ENCODE measurements around the gene EXOC3.

Gene EXOC3

GRCh38 chr5:426392-426976, 16.5 kb upstream of the EXOC3 start:
- DNase-seq (ENCODE audit: low read depth): no peak

- no peak for DNase-seq (ENCODE audit: low read depth)
Measured at GRCh38 chr5:427415-428087, 15.4 kb upstream of the EXOC3 start.

GRCh38 chr5:428219-428618, 14.8 kb upstream of the EXOC3 start:
- DNase-seq (ENCODE audit: low read depth): no peak

- no peak for DNase-seq (ENCODE audit: low read depth)
Measured at GRCh38 chr5:428754-429452, 14.1 kb upstream of the EXOC3 start.

- DNase-seq (ENCODE audit: low read depth): peak; percentile 77
Measured at GRCh38 chr5:429453-430188, 13.4 kb upstream of the EXOC3 start.

- no peak for DNase-seq (ENCODE audit: low read depth)
Measured at GRCh38 chr5:430214-430925, 12.6 kb upstream of the EXOC3 start.

- DNase-seq (ENCODE audit: low read depth): peak; percentile 38
Measured at GRCh38 chr5:431001-431710, 11.8 kb upstream of the EXOC3 start.

- DNase-seq (ENCODE audit: low read depth): no peak
Measured at GRCh38 chr5:431711-432050, 11.3 kb upstream of the EXOC3 start.

GRCh38 chr5:432201-432927, 10.6 kb upstream of the EXOC3 start:
- no peak for DNase-seq (ENCODE audit: low read depth)

- DNase-seq (ENCODE audit: low read depth): no peak
Measured at GRCh38 chr5:432928-433791, 9.8 kb upstream of the EXOC3 start.

- no peak for DNase-seq (ENCODE audit: low read depth)
Measured at GRCh38 chr5:433836-434235, 9.1 kb upstream of the EXOC3 start.

- no peak for DNase-seq (ENCODE audit: low read depth)
Measured at GRCh38 chr5:434443-435146, 8.4 kb upstream of the EXOC3 start.

GRCh38 chr5:435156-435790, 7.7 kb upstream of the EXOC3 start:
- DNase-seq (ENCODE audit: low read depth): no peak

- no peak for DNase-seq (ENCODE audit: low read depth)
Measured at GRCh38 chr5:435961-436640, 6.9 kb upstream of the EXOC3 start.

- DNase-seq (ENCODE audit: low read depth): no peak
Measured at GRCh38 chr5:436641-436975, 6.4 kb upstream of the EXOC3 start.

GRCh38 chr5:437281-437771, 5.7 kb upstream of the EXOC3 start:
- no peak for DNase-seq (ENCODE audit: low read depth)

GRCh38 chr5:438481-438981, 4.4 kb upstream of the EXOC3 start:
- DNase-seq (ENCODE audit: low read depth): no peak

- no peak for DNase-seq (ENCODE audit: low read depth)
Measured at GRCh38 chr5:439181-439580, 3.8 kb upstream of the EXOC3 start.
